ENCODE measurements around the gene ZNF146.
A peak's percentile ranks its signal among the peaks of the same experiment; 100 is the strongest.

ZNF146 gene

DNA sequence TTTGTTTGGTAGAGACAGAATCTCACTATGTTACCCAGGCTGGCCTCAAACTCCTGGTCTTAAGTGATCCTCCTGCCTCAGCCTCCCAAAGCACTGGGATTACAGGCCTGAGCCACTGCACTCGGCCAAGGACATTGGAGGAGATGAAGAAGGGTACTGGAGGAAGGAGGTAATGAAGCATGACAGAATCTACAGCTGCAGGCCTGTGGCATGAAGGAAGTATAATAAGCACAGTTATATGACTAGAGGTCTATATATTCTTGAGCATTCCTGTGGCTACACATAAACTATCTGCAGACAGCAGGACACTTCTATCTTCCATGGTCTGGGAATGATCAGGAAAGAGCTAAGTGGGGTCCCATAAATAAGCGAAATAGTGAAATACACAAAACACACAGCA, 18.7 kb upstream of the ZNF146 start:
- DNase-seq (ENCODE audit: low spot score) = no peak
- TF ChIP-seq, protein P1, sequence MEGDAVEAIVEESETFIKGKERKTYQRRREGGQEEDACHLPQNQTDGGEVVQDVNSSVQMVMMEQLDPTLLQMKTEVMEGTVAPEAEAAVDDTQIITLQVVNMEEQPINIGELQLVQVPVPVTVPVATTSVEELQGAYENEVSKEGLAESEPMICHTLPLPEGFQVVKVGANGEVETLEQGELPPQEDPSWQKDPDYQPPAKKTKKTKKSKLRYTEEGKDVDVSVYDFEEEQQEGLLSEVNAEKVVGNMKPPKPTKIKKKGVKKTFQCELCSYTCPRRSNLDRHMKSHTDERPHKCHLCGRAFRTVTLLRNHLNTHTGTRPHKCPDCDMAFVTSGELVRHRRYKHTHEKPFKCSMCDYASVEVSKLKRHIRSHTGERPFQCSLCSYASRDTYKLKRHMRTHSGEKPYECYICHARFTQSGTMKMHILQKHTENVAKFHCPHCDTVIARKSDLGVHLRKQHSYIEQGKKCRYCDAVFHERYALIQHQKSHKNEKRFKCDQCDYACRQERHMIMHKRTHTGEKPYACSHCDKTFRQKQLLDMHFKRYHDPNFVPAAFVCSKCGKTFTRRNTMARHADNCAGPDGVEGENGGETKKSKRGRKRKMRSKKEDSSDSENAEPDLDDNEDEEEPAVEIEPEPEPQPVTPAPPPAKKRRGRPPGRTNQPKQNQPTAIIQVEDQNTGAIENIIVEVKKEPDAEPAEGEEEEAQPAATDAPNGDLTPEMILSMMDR (IDR thresholded peaks at IDR 0.05; ENCODE audit: extremely low read depth, insufficient read depth, missing control alignments) = no peak
- in situ Hi-C loops (cut with MboI; ENCODE audit: low pct_unique_long_range_greater_than_20kb, low sequenced_read_pairs, unreplicated experiment) = no loop called here

DNA sequence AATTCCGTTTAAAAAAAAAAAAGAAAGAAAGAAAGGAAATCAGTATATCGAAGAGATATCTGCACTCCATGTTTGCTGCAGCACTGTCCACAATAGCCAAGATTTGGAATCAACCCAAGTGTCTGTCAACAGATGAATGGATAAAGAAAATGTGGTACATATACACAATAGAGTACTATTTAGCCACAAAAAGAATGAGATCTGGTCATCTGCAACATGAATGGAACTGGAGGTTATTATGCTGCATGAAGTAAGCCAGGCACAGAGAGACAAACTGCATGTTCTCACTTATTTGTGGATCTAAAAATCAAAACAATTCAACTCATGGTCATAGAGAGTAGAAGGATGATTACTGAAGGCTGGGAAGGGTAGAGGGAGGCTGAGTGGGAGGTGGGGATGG, 16.8 kb upstream of the ZNF146 start:
- TF ChIP-seq, protein P1 (IDR thresholded peaks at IDR 0.05; ENCODE audit: extremely low read depth, insufficient read depth, missing control alignments) = no peak
- in situ Hi-C loops (cut with MboI; ENCODE audit: low pct_unique_long_range_greater_than_20kb, low sequenced_read_pairs, unreplicated experiment) = no loop called here
- DNase-seq (ENCODE audit: low spot score) = no peak

DNA sequence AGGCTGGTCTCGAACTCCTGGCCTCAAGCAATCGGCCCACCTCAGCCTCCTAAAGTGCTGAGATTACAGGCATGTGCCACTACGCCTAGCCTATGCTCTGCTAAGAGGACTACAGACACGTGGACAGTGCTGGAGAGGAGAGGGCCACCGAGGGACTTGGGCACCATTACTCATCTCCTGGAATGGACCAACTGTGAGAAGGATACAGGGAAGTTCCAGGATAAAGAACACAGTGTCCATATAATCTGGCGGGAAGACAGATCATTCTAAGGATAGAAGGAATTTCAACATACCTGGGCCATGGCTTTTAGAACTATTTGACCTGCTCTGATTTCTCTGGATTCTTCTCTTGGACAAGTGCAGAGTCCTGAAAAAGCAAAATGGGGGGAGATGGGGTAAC, 13.2 kb upstream of the ZNF146 start:
- DNase-seq (ENCODE audit: low spot score) = no peak
- in situ Hi-C loops (cut with MboI; ENCODE audit: low pct_unique_long_range_greater_than_20kb, low sequenced_read_pairs, unreplicated experiment) = no loop called here
- TF ChIP-seq, protein P1 (IDR thresholded peaks at IDR 0.05; ENCODE audit: extremely low read depth, insufficient read depth, missing control alignments) = no peak

DNA sequence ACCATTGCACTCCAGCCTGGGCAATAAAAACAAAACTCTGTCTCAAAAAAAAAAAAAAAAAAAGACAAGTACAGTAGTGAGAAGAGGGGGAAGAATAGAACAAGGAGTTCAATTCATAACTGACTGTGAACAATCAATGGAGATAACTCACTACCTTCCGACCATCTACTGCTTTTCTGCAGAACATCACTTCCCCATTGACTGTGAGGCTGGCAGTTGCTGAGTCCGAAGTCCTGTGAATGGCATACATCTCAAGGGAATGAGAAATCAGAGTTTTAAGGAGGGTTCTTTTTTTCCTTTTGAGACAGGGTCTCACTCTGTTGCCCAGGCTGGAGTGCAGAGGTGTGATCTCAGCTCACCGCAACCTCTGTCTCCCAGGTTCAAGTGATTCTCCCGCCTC, 11.6 kb upstream of the ZNF146 start:
- in situ Hi-C loops (cut with MboI; ENCODE audit: low pct_unique_long_range_greater_than_20kb, low sequenced_read_pairs, unreplicated experiment) = no loop called here
- TF ChIP-seq, protein P1 (IDR thresholded peaks at IDR 0.05; ENCODE audit: extremely low read depth, insufficient read depth, missing control alignments) = no peak
- no peak for DNase-seq (ENCODE audit: low spot score)

DNA sequence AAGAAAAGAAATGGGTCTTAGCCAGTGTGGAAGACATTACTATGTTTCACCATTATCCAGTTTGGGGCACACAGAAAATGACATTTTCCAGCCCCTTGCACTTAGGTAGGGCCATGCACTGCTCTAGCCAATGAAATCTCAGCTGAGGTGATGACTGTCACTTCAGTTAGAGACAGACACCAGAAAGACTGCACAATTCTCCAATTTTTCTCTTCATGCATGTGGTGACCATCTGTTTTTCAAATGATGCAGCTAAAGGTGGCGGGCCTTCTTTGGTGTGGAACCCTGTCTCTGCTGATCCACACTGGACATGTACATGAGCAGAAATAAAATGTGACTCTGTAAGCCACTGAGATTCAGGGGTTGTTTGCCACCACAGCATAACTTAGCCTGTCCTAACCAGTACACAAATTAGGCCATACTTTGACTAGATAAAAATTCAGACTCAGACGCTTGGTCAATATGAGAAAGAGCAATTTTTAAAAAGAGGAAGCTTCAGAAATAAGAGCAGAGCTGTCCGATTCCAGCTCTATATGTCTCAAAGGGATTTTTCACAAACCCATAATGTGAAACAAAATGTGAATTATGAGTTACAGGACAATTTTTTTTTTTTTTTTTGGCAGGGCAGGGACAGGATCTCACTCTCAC, 7.2 kb upstream of the ZNF146 start:
- DNase-seq (ENCODE audit: low spot score) = peak; percentile 57
- TF ChIP-seq, protein P1 (IDR thresholded peaks at IDR 0.05; ENCODE audit: extremely low read depth, insufficient read depth, missing control alignments) = no peak
- in situ Hi-C loops (cut with MboI; ENCODE audit: low pct_unique_long_range_greater_than_20kb, low sequenced_read_pairs, unreplicated experiment) = no loop called here

DNA sequence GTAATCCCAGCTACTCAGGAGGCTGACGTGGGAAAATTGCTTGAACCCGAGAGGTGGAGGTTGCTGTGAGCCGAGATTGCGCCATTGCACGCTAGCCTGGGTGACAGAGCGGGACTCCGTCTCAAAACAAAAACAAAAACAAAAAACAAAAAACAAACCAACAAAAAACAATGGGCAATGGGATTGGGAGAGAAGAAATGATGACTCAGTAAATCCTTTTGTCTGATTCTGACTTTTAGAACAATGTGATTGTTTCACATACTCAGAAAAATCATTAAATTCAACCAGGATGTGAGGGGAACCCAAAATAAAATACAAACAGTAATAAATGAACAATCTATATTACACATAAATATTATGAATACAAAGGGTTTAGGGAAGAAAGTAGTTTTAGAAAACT, 5.5 kb upstream of the ZNF146 start:
- TF ChIP-seq, protein P1 (IDR thresholded peaks at IDR 0.05; ENCODE audit: extremely low read depth, insufficient read depth, missing control alignments) = no peak
- no peak for DNase-seq (ENCODE audit: low spot score)
- in situ Hi-C loops (cut with MboI; ENCODE audit: low pct_unique_long_range_greater_than_20kb, low sequenced_read_pairs, unreplicated experiment) = no loop called here
